Daoy (cell line): ENCODE data around the gene CALHM6. TPM values are rescaled to one million over a fixed set of nuclear protein-coding genes. Genes with fewer than 3 reads are reported as not detected.
A peak's percentile ranks its signal among the peaks of the same experiment; 100 is the strongest.
"Not testable (repeated sequence)": the region's sequence is repeated elsewhere in the genome, so short reads cannot be mapped to it uniquely, and the experiment has no call there.

ENCODE experiments used
- DNase-seq: peaks from one replicate; pipeline ENCODE4 v3.0.0-alpha.2; 2015; ENCODE audit warnings: low read depth
- total RNA-seq: library from RNA; depleted of rRNA; stranded (reverse); fragments of >200 nt; shearing (Covaris generic); gene quantifications from 2 replicates; pipeline ENCODE4 v1.2.3, GENCODE V29; 2014; rRNA removed

The CALHM6 gene
- total RNA-seq, 1 experiment from 2014 or later, result 11.7 TPM

DNA sequence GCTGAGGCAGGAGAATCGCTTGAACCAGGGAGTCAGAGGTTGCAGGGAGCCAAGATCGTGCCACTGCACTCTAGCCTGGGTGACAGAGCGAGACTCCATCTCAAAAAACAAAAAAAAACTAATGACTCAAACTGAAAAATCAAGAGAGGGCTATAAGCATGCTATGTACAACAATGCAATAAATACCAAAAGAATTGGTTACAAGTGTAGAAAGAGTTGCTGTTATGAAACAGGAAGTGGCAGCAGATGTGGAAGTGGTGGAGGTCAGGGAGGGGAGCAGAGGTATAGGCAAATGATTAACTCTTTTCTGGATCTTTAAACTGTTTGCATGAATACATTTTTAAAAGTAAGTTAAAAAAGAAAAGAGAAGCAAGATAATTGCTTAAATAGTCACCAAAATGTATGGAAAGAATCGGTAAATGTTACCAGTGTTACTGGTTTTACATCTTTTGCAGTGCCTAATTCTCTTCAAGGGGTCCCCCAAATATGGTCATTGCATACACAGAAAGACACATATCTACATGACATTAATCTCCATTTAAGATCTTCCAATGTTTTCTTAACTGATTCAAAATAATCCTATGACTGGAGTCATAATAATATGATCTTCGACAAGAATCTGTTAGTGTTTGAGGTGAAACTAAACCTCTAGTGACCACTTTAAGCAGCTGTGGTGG is 15.0 kb downstream of the CALHM6 start:
- DNase-seq, result no peak

DNA sequence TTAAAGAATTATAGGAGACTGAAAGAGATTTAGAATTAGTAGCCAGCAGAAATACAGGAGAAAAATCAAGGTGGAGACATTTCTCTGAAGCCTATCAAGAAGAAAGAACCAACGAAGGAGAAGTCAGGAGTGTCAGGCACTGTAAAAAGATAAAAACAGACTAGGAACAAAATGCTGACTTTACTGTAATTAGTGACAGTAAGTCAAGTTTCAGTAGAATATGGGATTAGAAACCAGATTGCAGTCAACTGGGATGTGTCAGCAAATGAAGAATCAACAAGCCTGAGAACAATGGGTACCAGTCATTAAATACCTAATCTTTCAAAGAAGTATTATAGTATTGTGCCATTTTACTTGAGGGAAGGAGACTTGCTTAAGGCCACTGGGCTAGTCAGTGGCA is 21.6 kb downstream of the CALHM6 start:
- no peak for DNase-seq

DNA sequence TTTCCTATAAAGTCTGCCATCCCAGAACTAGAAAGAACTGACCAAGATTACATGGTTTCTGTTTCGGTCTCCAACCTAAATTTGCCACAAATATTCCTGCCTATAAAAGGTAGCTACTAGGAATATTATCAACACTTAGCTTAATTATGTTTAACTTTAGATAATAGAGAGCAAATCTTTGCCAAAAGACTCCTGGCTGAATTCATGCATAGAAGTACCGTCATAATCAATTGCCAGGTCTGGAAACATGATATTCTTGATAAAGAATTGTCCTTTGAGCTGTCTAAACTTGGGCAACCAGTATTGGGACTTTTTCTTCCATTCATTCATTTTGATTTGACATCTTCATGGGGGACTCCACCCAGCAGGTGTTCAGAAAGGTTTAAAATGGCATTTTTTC is 22.4 kb downstream of the CALHM6 start:
- DNase-seq, result no peak

DNA sequence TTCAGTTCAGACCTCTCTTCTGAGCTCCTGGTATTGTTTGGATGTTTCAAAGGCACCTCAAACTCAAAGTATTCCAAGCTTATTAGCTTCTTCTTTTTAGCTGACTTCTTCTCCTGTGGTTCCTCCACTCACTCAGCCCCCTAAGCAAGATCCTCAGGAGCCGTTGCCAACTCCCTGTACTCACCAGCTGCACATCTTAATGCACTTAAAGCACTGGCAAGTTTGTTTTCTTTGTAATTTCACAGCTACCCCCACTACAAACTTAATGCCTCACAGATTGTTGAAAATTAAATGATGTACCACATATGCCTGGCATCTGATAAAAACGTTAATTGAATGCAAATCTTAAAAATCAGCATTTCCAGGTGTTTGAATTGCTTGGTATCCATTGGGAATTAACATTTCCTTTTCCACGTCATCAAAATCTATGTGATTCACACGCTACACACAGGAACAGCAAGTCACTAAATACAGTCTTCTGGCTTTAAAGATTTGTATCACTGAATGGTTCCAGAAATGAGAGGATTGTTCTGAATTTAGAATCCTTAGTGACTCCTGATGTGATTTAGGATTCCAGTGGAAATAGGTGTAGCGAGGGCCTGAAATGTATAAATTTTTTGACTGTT is 24.5 kb downstream of the CALHM6 start:
- DNase-seq, result no peak

DNA sequence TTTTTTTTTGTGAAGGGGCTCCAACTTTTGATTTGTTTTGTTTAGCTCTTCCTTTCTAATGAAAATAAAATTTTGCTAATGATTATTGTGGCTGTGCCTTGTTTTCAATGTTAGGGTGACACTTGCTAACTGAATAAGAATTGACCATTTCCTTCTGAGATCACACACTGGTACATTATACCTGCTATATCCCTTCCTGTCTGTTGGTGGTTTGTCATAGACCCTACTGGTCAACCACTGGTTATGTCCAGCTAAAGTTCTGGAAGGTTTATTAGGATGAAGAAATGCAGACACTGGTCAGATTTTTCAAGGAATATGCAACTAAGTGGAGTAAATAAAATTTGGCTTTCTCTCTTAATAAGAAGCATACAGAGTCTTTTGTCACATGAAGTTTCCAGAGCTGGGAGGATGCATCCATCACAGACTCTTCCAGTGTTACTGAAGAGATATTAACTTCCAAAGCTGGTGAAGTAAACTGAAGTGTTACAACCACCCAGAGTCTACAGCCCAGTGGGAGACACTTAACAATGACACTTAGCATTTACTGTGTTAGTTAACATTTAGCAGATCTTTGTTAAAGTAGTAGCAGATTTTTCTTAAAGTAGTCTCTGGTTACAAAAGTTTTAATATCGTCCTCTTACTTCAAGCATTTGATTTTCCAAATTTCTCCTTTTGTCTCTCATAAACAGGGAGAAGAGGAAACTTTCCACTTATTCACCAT is 30.6 kb downstream of the CALHM6 start:
- DNase-seq, result no peak

DNA sequence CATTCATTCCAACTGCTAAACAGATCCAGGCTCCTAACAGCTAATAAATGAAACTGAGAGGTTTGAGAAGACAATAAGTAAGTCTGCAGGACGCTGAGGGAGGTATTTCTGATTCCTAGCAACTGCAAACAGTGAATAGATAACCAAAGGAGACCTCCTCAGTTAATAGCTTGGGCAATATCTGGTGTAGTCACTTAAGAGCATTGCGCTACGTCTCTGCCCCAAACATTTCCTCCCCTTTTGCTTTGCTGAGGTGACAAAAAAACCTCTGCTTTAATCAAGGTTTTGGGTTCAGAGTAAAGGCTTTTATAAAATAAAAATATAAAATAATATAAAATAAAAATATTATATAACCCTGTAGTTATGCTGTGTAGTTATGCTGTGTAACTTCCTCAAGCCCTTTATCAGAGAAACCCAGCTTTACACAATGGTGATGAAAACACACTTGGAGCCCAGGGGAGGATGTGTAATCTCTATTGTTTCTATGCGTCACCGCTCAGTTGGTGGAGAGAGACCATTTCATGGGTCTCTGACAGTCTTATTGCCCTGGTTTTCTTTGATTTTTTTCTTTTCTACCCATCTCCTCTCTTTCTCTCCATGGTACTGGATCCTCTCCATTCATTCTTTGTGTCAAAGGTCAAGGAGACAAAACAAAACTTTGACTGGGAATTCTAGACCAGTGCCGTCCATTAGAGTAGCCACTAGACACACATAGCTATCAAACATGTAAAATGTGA is 31.3 kb downstream of the CALHM6 start:
- peak; percentile 55 for DNase-seq

DNA sequence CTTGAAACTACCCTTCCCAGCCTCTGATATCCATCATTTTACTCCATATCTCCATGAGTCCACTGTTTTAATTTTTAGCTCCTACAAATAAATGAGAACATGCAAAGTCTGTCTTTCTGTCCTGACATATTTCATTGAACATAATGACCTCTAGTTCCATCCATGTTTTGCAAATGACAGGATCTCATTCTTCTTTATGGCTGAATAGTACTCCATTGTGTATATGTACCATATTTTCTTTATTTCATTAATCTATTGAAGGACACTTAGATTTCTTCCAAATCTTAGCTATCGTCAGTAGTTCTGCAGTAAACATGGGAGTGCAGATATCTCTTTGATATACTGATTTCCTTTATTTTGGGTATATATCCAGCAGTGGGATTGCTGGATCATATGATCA is 34.0 kb downstream of the CALHM6 start:
- not testable (repeated sequence) for DNase-seq

DNA sequence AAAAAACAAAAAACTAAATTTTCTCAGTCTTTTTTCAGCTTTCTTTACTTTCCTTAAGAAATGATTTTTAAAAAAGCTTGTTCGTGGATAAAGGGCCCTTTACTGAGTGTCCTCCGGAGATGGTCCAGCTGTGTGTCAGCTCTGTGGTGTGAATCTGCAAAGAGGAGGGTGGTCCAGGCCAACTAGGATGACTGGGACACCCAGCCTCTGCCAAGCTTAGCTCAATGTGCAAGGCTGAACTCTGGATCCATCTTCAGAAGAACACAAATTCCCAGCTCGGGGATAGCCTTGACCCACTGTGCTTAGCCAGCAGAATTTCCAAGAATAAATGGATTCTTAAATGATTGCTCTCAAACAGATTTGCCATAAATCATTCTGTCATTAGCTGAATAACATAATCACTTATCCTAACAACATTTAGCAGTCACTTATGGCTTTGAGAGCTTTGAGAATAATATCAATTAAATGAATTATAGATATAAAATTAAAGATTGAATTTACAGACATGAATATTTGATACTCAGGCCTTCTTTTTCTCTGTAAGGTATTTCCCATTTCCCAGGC is 36.0 kb downstream of the CALHM6 start:
- DNase-seq, result no peak

DNA sequence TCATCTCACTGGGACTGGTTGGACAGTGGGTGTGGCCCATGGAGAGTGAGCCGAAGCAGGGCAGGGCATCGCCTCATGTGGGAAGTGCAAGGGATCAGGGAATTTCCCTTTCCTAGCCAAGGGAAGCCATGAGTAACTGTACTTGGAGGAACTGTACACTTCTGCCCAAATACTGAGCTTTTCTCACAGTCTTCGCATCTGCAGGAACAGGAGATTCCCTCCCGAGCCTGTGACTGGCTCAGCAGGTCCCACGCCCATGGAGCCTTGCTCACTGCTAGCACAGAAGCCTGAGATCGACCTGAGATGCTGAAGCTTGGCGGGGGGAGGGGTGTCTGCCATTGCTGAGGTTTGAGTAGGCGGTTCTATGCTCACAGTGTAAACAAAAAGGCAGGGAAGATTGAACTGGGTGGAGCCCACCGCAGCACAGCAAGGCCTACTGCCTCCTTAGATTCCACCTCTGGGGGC is 39.8 kb downstream of the CALHM6 start:
- DNase-seq, result peak; percentile 66

DNA sequence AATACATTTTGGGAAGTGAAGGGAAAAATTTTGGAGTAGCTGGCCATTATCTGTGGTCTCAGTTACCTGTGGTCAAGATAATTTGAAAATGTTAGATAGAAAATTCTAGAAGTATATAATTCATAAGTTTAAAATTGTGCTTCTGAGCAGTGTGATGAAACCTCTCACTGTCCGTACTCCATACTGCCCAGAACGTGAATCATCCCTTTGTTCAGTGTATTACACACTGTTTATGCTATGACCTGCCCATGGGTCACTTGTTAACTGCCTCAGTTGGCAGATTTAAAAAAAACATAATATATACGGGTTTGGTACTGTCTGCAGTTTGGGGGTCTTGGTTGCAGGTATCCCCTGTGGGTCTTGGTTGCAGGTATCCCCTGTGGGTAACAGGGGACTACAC is 46.1 kb downstream of the CALHM6 start:
- no peak for DNase-seq

DNA sequence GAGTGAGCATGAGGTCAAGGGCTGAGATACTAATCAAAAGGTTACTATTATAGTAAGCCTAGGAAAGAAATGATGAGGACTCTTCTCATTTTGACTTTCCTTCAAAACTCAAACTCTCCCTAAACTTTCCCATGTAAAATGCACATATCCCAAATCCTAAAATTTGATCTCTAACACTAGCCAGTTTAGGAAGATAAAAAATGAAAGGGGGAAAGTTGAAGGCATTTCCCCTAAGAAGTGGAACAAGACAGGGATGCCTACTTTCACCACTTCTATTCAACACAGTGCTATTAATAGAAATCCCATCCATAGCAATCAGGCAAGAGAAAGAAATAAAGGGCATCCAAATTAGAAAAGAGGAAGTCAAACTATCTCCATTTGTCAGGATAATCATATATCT is 47.4 kb downstream of the CALHM6 start:
- DNase-seq, result no peak

DNA sequence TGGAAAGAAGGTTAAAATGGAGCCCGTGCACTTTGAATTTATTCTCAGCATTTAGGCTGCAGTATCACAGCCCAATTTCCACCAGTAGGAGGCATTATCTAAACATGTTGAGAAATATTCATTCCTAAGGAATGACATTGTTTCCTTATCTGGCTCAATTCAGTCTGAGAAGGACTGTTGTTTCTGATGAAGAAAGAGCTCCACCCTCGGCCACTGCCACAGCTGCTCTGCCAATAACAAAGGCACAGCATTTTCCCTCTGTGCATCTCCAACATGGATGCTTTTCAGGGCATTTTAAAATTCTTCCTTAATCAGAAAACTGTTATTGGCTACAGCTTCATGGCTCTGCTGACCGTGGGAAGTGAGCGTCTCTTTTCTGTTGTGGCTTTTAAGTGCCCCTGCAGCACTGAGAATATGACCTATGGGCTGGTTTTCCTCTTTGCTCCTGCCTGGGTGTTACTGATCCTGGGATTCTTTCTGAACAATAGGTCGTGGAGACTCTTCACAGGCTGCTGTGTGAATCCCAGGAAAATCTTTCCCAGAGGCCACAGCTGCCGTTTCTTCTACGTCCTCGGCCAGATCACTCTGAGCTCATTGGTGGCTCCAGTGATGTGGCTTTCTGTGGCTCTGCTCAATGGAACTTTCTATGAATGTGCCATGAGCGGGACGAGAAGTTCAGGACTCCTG is 50.4 kb downstream of the CALHM6 start, which contains the start of gene CALHM5:
CALHM5 (plus strand) TSS at position 216 of the 687 bp plus-strand sequence; CDS start at position 274, 58 bp downstream.
- DNase-seq, result peak; percentile 82

DNA sequence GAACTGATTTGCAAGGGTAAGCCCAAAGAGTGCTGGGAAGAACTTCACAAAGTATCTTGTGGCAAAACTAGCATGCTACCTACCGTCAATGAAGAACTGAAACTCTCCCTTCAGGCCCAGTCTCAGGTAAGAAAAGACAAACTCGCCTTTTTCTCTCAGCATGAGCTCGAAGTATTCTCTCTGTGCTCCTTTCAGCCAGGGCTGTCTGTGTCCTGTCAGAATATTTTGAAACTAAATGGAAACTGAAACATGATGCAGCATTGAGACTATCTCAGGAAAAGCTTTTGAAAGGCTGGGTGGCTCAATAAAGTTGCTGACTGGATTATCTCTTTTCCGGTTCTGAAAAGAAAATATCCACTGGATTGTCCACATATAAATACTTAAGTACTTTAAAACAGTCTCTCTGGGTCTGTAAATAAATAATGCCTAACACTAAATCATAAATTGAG is 51.0 kb downstream of the CALHM6 start:
- DNase-seq, result peak; percentile 18

DNA sequence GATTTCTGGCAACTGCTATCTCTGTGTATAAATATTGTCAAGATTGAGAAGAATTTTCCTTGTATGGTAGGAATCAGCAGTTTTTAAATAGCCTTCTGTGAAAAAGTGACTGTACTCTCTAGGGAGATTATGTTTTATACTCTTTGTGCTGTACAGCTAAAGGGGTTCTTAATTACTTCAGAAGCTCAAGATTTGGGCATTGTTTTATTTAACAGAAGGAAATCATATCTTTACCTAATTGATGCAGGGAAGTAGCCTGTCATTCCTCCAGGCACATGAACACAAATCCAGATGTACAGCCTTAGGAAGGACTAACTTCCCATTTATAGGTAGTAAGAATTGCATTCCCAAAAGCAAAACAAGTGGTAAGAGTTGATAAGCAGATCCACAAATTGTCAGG is 51.6 kb downstream of the CALHM6 start:
- DNase-seq, result no peak

Other genes with a start within 250 kb of the CALHM6 start
- 7.6 and 11.7 TPM in 2 replicates for gene TSPYL4, start 207.3 kb upstream of the CALHM6 start, total RNA-seq
- 36.9 and 41.2 TPM in 2 replicates for gene TSPYL1, start 181.4 kb upstream of the CALHM6 start, total RNA-seq
- gene DSE, start 90.4 kb upstream of the CALHM6 start, total RNA-seq, result 29.5 and 42.6 TPM in 2 replicates
- gene CALHM5, start 50.3 kb downstream of the CALHM6 start, total RNA-seq, result 2.7 and 3.2 TPM in 2 replicates
- gene TRAPPC3L, start 84.3 kb downstream of the CALHM6 start, total RNA-seq, result not detected in 2 replicates
- gene CALHM4, start 92.4 kb downstream of the CALHM6 start, total RNA-seq, result not detected in 2 replicates
- 39.0 and 51.6 TPM in 2 replicates for gene RWDD1, start 110.1 kb downstream of the CALHM6 start, total RNA-seq
- gene RSPH4A, start 155.1 kb downstream of the CALHM6 start, total RNA-seq, result under 0.01 TPM in 1 of 2 replicates, not detected in the other
- 16.7 and 21.0 TPM in 2 replicates for gene ZUP1, start 207.4 kb downstream of the CALHM6 start, total RNA-seq
- gene KPNA5, start 219.8 kb downstream of the CALHM6 start, total RNA-seq, result 10.5 and 16.7 TPM in 2 replicates